ENCODE results near the gene NECAP2.

DNA sequence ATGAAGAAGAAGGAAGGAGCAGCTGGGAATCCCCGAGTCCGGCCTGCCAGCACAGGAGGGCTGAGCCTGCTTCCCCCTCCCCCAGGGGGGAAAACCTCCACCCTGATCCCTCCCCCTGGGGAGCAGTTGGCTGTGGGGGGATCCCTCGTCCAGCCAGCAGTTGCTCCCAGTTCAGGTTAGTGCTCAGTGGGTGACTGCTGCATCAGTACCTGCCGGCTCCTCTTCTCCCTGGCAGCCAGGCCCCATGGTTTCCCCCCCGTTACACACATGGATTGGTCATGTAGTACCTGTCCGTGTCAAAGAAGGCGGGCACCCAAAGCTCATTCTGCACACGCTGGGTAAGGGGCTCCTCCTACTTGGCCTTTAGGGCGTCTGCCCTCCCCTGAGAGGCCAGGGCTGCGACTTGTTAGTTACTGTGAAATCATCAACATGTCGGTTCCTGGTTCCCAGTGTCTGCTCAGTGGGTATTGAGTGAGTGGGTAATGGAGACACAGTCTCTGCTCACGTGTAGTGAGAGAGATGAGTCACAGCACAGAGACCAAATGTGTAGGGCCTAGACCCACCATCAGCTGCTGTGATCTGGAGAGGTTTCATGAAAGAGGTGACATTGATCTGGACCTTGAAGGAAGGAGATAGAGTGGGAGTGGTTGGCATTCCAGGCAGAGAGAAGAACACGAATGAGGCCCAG lies 11.5 kb downstream of the NECAP2 start:
- TF ChIP-seq, protein P1, sequence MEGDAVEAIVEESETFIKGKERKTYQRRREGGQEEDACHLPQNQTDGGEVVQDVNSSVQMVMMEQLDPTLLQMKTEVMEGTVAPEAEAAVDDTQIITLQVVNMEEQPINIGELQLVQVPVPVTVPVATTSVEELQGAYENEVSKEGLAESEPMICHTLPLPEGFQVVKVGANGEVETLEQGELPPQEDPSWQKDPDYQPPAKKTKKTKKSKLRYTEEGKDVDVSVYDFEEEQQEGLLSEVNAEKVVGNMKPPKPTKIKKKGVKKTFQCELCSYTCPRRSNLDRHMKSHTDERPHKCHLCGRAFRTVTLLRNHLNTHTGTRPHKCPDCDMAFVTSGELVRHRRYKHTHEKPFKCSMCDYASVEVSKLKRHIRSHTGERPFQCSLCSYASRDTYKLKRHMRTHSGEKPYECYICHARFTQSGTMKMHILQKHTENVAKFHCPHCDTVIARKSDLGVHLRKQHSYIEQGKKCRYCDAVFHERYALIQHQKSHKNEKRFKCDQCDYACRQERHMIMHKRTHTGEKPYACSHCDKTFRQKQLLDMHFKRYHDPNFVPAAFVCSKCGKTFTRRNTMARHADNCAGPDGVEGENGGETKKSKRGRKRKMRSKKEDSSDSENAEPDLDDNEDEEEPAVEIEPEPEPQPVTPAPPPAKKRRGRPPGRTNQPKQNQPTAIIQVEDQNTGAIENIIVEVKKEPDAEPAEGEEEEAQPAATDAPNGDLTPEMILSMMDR (IDR thresholded peaks at IDR 0.05) = no peak
- TF ChIP-seq POLR2A (IDR thresholded peaks at IDR 0.05) = no peak
